ENCODE data around the gene WNT6.
"Not testable (repeated sequence)": the region's sequence is repeated elsewhere in the genome, so short reads cannot be mapped to it uniquely, and the experiment has no call there.

Gene WNT6

DNA sequence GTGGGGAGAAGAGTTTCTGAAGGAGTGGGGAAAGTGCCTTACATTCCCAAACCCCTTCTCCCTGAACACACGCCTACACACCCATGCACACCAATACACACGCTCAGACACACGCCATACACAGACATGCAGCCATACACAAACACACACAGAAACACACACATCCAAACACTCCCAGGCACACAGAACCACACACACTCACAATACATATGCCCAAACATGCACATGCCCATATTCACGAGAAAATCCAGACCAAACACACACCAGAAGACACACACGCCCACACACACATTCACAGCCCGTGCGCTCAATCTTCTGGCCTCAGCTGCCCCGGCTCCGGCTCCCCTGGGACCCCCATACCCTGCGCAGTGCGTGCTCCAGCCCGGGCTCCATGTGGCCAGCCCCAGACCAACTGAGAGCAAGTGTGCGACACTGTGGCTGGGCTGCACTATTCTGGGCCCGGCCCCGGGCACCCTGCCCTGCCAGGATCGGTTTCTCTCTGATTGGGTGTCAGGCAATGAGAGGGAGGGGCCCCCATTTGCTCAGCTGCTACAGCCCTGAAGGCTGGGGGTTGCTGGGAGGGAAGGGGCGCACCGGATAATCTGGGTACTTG lies 28.1 kb upstream of the WNT6 start, which contains the start of gene PRKAG3:
PRKAG3 (minus strand) TSS at position 426 of the 613 bp plus-strand sequence.
- no peak for DNase-seq

DNA sequence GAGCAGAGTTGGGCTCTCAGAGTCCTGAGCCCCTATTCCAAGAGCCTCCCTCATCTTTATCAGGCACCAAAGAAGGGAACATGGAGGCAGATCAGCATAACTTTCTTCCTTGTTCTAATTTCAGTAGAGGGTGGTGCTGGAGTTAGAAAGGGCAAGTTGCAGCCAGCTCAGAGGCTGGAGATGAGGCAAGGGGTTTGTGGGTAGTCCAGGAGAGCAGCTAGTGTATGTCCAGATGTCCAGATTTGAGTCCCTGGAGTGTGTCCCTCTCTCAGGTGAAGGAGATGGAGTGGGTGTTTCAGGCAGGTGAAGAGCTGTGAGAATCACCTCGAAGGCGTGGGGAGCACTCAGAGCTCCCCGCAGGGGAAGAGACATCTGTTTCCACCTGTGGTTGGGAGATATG lies 27.5 kb upstream of the WNT6 start:
- DNase-seq, result no peak

DNA sequence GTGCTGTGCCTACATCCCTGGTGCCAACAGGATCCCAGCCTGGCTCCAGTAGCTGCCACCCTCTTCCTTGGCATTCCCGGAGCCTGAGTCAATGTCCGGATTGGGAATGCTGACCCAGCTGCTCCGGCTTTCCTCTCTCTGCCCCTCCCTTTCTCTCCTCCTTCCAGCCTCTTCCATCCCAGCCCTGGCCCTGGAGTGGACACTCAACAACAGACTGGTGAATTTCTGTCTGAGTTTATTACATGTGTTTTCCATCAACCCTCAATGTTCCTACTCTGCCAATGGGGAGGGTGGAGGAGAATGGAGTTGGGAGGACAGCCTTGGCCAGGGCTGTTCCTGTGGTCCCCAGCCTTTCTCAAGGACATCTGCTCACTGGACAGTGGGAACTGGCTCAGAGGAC lies 27.1 kb upstream of the WNT6 start:
- DNase-seq, result no peak

- no peak for DNase-seq
Observed at GRCh38 chr2:218833023-218833609, 26.5 kb upstream of the WNT6 start.

GRCh38 chr2:218834685-218835084 lies 24.9 kb upstream of the WNT6 start:
- no peak for DNase-seq

DNA sequence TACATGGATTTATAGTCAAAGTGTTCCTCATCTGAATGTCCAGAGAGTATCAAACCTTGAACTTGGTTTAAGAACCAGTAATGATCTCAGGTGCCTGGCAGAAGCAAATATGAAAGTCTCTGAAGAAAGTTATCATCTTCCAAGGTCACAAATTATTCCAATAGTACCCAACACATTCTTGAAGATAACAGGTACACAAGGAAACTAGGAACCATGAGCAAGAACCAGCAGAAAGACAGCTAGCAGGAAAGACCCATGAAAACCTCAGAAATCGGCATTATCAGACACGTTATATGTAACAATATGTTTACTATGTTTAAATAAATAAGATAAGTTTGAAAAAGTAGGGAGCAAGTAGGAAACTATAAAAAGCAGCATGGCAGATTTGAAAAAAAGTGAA lies 22.1 kb upstream of the WNT6 start:
- no peak for DNase-seq

- no peak for DNase-seq
Observed at GRCh38 chr2:218839430-218839829, 20.2 kb upstream of the WNT6 start.

- no peak for DNase-seq
Observed at GRCh38 chr2:218839888-218840287, 19.7 kb upstream of the WNT6 start.

GRCh38 chr2:218844334-218844733 lies 15.3 kb upstream of the WNT6 start:
- not testable (repeated sequence) for DNase-seq

GRCh38 chr2:218846963-218847362 lies 12.6 kb upstream of the WNT6 start:
- not testable (repeated sequence) for DNase-seq

DNA sequence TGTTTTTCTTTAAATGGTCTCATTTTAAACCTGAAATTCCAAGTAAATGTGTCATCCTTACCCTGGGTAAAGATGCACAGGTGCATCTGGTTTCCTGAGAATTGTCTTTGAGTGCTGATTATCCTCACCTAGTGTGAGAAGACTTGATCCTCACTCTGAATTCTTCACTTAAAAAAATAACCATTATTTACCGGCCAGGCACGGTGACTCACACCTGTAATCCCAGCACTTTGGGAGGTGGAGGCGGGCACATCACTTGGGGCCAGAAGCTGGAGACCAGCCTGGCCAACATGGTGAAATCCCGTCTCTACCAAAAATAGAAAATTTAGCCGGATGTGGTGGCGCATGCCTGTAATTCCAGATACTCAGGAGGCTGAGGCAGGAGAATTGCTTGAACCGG lies 9.9 kb upstream of the WNT6 start:
- no peak for DNase-seq

- no peak for DNase-seq
Observed at GRCh38 chr2:218850796-218851195, 8.8 kb upstream of the WNT6 start.

DNA sequence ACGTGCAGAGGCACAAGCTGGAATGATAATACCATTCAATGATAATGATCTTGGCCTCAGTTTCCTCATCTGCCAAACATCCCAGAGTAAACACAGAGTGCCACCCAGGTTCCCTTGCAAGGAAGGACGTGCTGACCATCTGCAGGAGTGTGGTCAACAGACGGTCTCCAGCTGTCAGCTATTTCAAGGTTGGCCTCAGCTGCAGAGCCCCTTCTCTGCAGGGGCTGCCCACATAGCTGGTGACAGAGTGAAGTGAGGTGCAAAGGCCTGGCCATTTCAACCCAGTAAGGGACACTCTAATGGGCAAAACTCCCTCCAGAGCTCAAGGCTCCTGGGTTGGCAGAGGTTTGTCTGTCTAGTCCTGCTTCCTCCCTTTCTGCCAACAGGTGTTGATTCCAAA lies 8.3 kb upstream of the WNT6 start:
- no peak for DNase-seq

- DNase-seq, result no peak
Observed at GRCh38 chr2:218852911-218853667, 6.5 kb upstream of the WNT6 start.

- DNase-seq, result no peak
Observed at GRCh38 chr2:218853766-218854165, 5.8 kb upstream of the WNT6 start.

DNA sequence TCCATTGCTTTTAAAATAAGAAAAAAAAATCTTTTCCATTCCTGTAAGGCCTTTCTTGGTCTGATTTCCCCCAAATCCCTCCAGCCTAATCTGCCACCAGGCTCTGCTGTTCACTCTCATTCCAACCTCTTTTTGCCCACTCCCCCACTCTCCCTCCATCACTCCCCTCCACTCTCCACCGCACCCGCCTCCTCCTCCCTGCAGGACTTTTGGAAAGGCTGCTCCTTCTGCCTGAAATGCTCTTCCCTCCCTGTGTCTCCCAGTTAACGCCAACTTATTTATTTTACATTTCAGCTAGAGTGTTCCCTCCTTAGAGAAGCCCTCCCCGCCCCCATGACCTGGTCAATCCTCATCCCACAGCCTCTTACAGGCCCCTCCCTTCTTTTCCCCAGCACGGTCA lies 4.7 kb upstream of the WNT6 start:
- DNase-seq, result no peak

- no peak for DNase-seq
Observed at GRCh38 chr2:218855305-218856166, 4.1 kb upstream of the WNT6 start.

GRCh38 chr2:218856167-218856895 lies 3.3 kb upstream of the WNT6 start:
- no peak for DNase-seq

DNA sequence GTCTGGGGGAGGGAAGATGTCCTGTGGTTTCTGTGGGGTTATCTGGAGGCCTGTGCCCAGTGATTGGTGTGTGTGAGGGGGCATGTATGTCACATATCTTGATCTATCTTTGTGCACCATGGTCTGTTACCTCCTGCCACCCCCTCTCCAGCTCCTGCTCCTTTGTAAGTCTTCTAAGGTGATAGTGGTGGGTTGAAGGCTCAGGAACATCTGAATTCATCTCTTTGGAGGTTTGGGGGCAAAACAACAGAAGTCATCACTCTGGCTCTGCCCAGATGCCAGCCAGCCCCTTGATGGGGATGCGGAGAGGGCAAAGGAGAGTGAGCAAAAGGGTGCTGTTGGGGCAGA lies 2.7 kb upstream of the WNT6 start:
- DNase-seq, result no peak

DNA sequence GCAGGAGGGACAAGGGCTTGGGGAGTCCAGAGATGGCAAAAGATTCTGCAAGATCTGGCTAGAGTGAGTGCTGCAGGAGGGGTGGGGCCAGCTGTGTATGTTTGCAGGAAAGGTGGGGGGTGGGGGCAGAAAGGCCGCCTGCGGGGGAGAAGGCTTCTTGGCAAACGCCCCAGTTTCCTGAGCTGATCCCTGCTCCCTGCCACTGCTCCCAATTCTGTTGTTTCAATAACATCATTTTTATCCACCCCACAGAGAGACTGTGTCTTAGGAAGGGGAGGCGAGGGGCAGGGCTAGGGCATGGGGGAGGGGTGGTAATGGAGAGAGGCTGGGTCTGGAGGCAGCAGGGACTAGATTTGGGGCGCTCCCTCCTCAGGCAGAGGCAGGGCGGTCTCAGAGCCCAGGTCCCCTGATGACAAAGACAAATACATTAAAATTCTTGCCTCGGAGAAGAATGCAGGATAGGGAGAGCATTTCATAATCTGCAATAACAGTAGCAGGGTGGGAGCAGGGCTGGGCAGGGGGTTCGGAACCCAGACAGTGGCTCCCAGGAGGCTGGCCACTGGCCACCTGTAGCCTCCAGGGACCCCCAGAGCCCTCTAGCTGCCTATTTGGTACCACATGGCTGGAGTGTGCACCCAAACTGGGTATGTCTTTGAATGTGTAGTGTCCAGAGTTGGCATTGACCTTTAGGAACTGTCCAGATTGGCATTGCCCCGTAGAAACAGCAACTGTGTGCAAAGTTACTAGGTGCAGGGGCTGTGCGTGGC lies 2.1 kb upstream of the WNT6 start:
- no peak for DNase-seq

GRCh38 chr2:218858138-218858445 lies 1.5 kb upstream of the WNT6 start:
- DNase-seq, result no peak
